ENCODE measurements around the gene DGUOK. TPM values are rescaled to one million over a fixed set of nuclear protein-coding genes. Genes with fewer than 3 reads are reported as not detected.
"Not testable (repeated sequence)": the region's sequence is repeated elsewhere in the genome, so short reads cannot be mapped to it uniquely, and the experiment has no call there.

The DGUOK gene
- total and polyA plus RNA-seq, 2 of the 4 experiments (the other 2 are of a cell fraction): 66.3 to 111 TPM

GRCh38 chr2:73887596-73888353 lies 38.9 kb upstream of the DGUOK start:
- H3K9me3 ChIP-seq (ENCODE audit: control insufficient read depth, insufficient read depth, low read length); H3K18ac ChIP-seq (ENCODE audit: low read depth, low read length); H4K20me1 ChIP-seq (ENCODE audit: insufficient read depth, low read length); H2AFZ ChIP-seq (replicated peaks; ENCODE audit: low read length, poor library complexity); H4K8ac ChIP-seq (ENCODE audit: low read depth in 2 of 2, low read length in 2 of 2); in situ Hi-C loops (cut with MboI; ENCODE audit: low sequenced_read_pairs); intact Hi-C loops (cut with micrococcal nuclease); H3K27me3 ChIP-seq (ENCODE audit: control insufficient read depth, insufficient read depth, low read length); H3K4me2 ChIP-seq (ENCODE audit: low read depth, low read length); H3K23ac ChIP-seq (ENCODE audit: low read depth, low read length); POLR2A ChIA-PET (ENCODE audit: unreplicated experiment); H3K36me3 ChIP-seq (ENCODE audit: control insufficient read depth, insufficient read depth, low read length); H2BK15ac ChIP-seq (ENCODE audit: low read depth, low read length); H3K4me3 ChIP-seq (ENCODE audit: insufficient read depth, low read depth, low read length); H2AK9ac ChIP-seq (replicated peaks; ENCODE audit: low read depth, low read length, poor library complexity); H2BK120ac ChIP-seq (ENCODE audit: low read depth, low read length); H3K4ac ChIP-seq (ENCODE audit: low read depth, low read length); H2BK20ac ChIP-seq (ENCODE audit: low read depth, low read length); dilution Hi-C loops (cut with HindIII; ENCODE audit: low sequenced_read_pairs, unreplicated experiment); H3K14ac ChIP-seq (replicated peaks; ENCODE audit: low read depth, low read length); H2BK5ac ChIP-seq (ENCODE audit: low read depth, low read length, poor library complexity, severe bottlenecking); H4K5ac ChIP-seq (ENCODE audit: low read depth, low read length); BruUV-seq (replicated peaks); H3K56ac ChIP-seq (ENCODE audit: extremely low read depth, insufficient read depth, low read length); H4K91ac ChIP-seq (ENCODE audit: insufficient read depth, low read depth, low read length); H3K9ac ChIP-seq (ENCODE audit: low read depth, low read length); H2AK5ac ChIP-seq (ENCODE audit: low read depth, low read length); H3K27ac ChIP-seq (ENCODE audit: insufficient read depth, low read length); CTCF ChIA-PET: not testable (repeated sequence)
- Histone ChIP-seq H3K79me1 (ENCODE audit: low read depth in 1 of 2, low read length in 2 of 2) (peaks cover 3 to 19% of the 10 kb centered on the region in 2 experiments; a peak in 2 of 4 replicates), H3K9me1 (ENCODE audit: insufficient read depth, low read length) (peaks cover 19% of the 10 kb centered on the region), H3K4me1 (ENCODE audit: control insufficient read depth, insufficient read depth, low read length) (peaks cover 17% of the 10 kb centered on the region)
- no CpG with 5 or more reads among the region's 11 CpGs for WGBS, 2 experiments (ENCODE audit: extremely low coverage in 2 of 2, insufficient read length in 1 of 2)
- DNase-seq: peak; percentile 67
- peak; percentile 36; the same call in 1 of the 2 replicates for ATAC-seq (ENCODE audit: low read depth)
- peak; percentile 21; the same call in 1 of the 2 replicates for TF ChIP-seq CEBPB (IDR thresholded peaks at IDR 0.05; ENCODE audit: low read depth, low read length)

All from IMR-90 (cell line).